GM12878 (cell line): ENCODE results near the gene MAP3K4.

Source experiments
- CHD2 ChIP-seq: IDR thresholded peaks from 2 replicates; pipeline ENCODE4 v1.6.1; 2011; ENCODE audit warnings: low read depth, low read length, improper control_type of control experiment, borderline replicate concordance
- CTCF ChIP-seq, 3 experiments: IDR thresholded peaks in 2 of 3; conservative IDR thresholded peaks in 1 of 3; 2 replicates each; pipeline ENCODE4 v1.5.1; 2011; ENCODE audit warnings: low read depth in 3 of 3, low read length in 3 of 3, mild to moderate bottlenecking in 3 of 3, control low read depth in 2 of 3, moderate library complexity in 2 of 3, inconsistent platforms in 1 of 3, mixed read lengths in 1 of 3; ENCODE audit not compliant: control insufficient read depth in 2 of 3, insufficient read depth in 1 of 3; ENCODE audit errors: extremely low read depth in 1 of 3
- HDAC6 ChIP-seq: fragments of 200-600 bp; sonication (generic); IDR thresholded peaks from one replicate; pipeline ENCODE4 v1.8.0; 2017; ENCODE audit warnings: antibody characterized with exemption; ENCODE audit not compliant: unreplicated experiment
- KDM1A ChIP-seq: fragments of 200-600 bp; sonication (generic); IDR thresholded peaks from 2 replicates; pipeline ENCODE4 v1.6.1; 2016; ENCODE audit warnings: borderline replicate concordance
- POLR2A ChIP-seq: IDR thresholded peaks from 2 replicates; pipeline ENCODE4 v1.6.1; 2011; ENCODE audit warnings: low read depth, mild to moderate bottlenecking, low read length
- POU2F2 ChIP-seq: IDR thresholded peaks from 3 replicates; pipeline ENCODE4 v1.6.1; 2011; ENCODE audit warnings: low read depth, mild to moderate bottlenecking, low read length, borderline replicate concordance
- SP1 ChIP-seq: IDR thresholded peaks from one replicate; pipeline ENCODE4 v1.6.1; 2011; ENCODE audit warnings: low read depth, low read length
- SREBF2 ChIP-seq: IDR thresholded peaks from 2 replicates; pipeline ENCODE4 v1.6.1; 2012; ENCODE audit warnings: mild to moderate bottlenecking, low read length
- STAT1 ChIP-seq: fragments of 450-650 bp; conservative IDR thresholded peaks from 2 replicates; pipeline ENCODE4 v1.6.1; 2014; ENCODE audit warnings: antibody characterized with exemption, mild to moderate bottlenecking
- USF1 ChIP-seq: IDR thresholded peaks from 2 replicates; pipeline ENCODE4 v1.6.1; 2011; ENCODE audit warnings: borderline replicate concordance, low read depth, mild to moderate bottlenecking, moderate library complexity, mixed read lengths, low read length; ENCODE audit not compliant: insufficient read depth; ENCODE audit errors: extremely low read length

GRCh38 chr6:161163466-161164181, 172.1 kb downstream of the MAP3K4 start:
- TF ChIP-seq CHD2, result no peak
- TF ChIP-seq SREBF2, result no peak
- TF ChIP-seq SP1, result no peak
- no peak for TF ChIP-seq USF1
- TF ChIP-seq POU2F2, result no peak
- TF ChIP-seq KDM1A, result no peak
- no peak for TF ChIP-seq CTCF (IDR thresholded peaks at IDR 0.05 in 2 of 3, conservative IDR thresholded peaks at IDR 0.05 in 1 of 3; ENCODE audit: control insufficient read depth in 2 of 3, extremely low read depth in 1 of 3, insufficient read depth in 1 of 3, low read depth in 3 of 3, low read length in 3 of 3)
- no peak for TF ChIP-seq STAT1
- TF ChIP-seq POLR2A, result no peak
- no peak for TF ChIP-seq HDAC6
